SK-N-SH (cell line): ENCODE measurements around the gene CD3D.

Source experiments
- CTCF ChIP-seq: fragments of 200-600 bp; sonication (generic); IDR thresholded peaks from 2 replicates; pipeline ENCODE4 v1.6.1; 2017; ENCODE audit warnings: antibody characterized with exemption, mild to moderate bottlenecking, moderate library complexity
- EP300 ChIP-seq, 2 experiments: IDR thresholded peaks; 2 replicates each; pipeline versions ENCODE4 v1.4.0 to v1.6.1; 2012; ENCODE audit warnings: borderline replicate concordance in 1 of 2, low read depth in 1 of 2, low read length in 1 of 2
- FOXM1 ChIP-seq: IDR thresholded peaks from 2 replicates; pipeline ENCODE4 v1.4.0; 2012; ENCODE audit warnings: low read depth, mild to moderate bottlenecking
- GABPA ChIP-seq: IDR thresholded peaks from 2 replicates; pipeline ENCODE4 v1.4.0; 2012; ENCODE audit warnings: low read depth, mild to moderate bottlenecking
- GATA2 ChIP-seq: sonication (generic); formaldehyde crosslinking; IDR thresholded peaks from 2 replicates; pipeline ENCODE4 v1.5.0; 2020; ENCODE audit warnings: mild to moderate bottlenecking, missing genetic modification reagents
- MAX ChIP-seq: IDR thresholded peaks from 2 replicates; pipeline ENCODE4 v1.4.0; 2012; ENCODE audit warnings: low read depth
- NRF1 ChIP-seq: IDR thresholded peaks from 2 replicates; pipeline ENCODE4 v1.6.1; 2012; ENCODE audit warnings: low read depth, mild to moderate bottlenecking, low read length
- PBX3 ChIP-seq: IDR thresholded peaks from 2 replicates; pipeline ENCODE4; 2012
- POLR2AphosphoS5 ChIP-seq: IDR thresholded peaks from 2 replicates; pipeline ENCODE4 v1.6.1; 2012; ENCODE audit warnings: low read depth, low read length
- USF2 ChIP-seq: fragments of 150-350 bp; IDR thresholded peaks from 2 replicates; pipeline ENCODE4 v1.6.1; 2017; ENCODE audit warnings: antibody characterized with exemption, low read length, low read depth, borderline replicate concordance

- TF ChIP-seq USF2 = no peak
- TF ChIP-seq CTCF = no peak
- no peak for TF ChIP-seq PBX3
- no peak for TF ChIP-seq FOXM1
- no peak for TF ChIP-seq GABPA
- no peak for TF ChIP-seq GATA2 (CRISPR knock-in tag)
- TF ChIP-seq NRF1 = no peak
- TF ChIP-seq MAX = no peak
- no peak for TF ChIP-seq POLR2AphosphoS5
- no peak for TF ChIP-seq EP300 (IDR thresholded peaks at IDR 0.05; ENCODE audit: borderline replicate concordance in 1 of 2, low read depth in 1 of 2, low read length in 1 of 2)
Measured at GRCh38 chr11:118380571-118380970, 38.1 kb upstream of the CD3D start.
